ENCODE data around the gene KRT74.

Gene KRT74

GRCh38 chr12:52518574-52519386 is 54.9 kb downstream of the KRT74 start:
- DNase-seq, result no peak

- DNase-seq, result no peak
Observed at GRCh38 chr12:52517888-52518287, 55.8 kb downstream of the KRT74 start.

DNA sequence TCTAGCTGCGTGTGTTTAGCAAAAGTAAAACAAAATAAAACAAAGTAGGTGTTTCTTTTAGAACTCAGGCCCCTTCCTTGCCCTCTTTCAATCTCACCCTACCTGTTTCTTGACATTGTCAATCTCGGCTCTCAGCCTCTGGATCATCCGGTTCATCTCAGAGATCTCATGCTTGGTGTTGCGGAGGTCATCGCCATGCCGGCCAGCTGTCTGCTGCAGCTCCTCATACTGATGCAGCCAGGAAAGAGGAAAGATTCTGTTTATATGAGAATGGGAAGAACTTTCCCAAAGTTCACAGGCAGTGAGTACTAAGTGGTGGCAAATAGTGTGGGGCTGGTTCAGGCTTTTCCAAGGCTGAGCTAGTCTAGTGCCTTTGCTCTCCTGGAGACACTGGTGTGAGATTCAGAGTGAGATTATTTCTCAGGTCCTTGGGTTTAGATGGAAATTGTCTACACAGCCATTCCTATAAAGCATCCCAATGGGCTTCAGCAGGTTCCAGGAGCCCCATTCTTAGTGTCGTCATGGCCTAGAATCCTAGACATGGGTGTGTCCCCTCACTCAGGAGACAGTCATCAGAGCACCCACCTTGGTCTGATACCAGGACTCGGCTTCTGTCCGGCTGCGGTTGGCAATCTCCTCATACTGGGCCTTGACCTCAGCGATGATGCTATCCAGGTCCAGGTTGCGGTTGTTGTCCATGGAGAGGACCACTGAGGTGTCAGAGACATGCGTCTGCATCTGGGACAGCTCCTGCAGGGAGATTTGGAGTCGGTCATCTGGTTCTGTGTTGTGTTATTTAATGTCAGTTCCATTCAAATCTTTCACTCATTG is 56.4 kb downstream of the KRT74 start:
- DNase-seq, result no peak

DNA sequence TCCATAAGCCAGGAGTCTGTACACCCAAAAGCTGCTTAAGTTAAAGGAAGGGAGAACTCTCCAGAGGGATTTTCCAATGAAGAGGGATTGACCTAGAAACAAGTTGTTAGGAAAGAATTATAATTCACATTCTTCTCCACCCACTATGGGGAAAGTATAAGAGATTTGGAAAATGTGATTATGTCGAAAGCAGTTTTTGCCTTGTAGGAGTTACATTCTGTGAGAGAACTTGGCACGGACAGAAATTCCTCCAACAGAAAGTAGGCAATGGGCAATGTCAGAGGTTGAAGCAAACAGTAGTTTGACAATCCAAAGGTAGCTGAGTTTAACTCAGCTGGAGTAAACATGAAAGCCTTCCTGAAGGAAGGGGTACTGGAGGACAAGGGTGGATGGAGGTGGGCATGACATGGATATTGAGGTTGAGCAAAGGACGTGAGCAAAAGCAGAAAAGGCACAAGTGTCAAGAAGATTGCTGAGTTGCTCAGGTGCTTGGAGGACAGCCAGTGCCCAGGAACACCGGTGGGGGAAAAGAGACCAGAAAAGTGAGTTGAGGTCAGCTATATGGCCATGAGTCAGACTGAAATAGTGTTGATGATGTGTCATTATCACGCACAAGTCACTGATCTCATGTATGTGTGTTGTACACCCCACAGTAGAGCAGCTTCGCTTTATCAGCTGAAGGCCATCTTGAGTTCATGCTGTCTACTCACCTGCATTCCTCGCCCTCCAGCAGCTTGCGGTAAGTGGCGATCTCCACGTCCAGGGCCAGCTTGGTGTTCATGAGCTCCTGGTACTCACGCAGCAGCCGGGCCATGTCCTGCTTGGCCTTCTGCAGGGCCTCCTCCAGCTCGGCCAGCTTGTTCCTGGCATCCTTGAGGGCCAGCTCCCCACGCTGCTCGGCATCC is 57.5 kb downstream of the KRT74 start:
- DNase-seq, result no peak

Data from suppressor macrophage treated with lipopolysaccharide for 4 hours (primary cell).